Activated T-helper 1 cell treated with anti-CD3 and anti-CD28 coated beads, Interleukin-12 subunit alpha, Interleukin-12 subunit beta, Interleukin-2, Interleukin-4 antibody, amounts not matched to agents 30 ng/mL and 10 ng/mL and 1 ng/mL, durations not matched to agents 14 hours and 24 hours and 36 hours (primary cell): Measurements from ENCODE around the gene NOL9. TPM values are rescaled to one million over a fixed set of nuclear protein-coding genes. Genes with fewer than 3 reads are reported as not detected.

ENCODE experiments used
- DNase-seq: peaks from one replicate; pipeline ENCODE4 v3.0.0; 2021; ENCODE audit warnings: low spot score
- H3K27ac Mint-ChIP-seq: one replicate; pipeline ENCODE4 v1.8.0; 2021; ENCODE audit warnings: mild to moderate bottlenecking, mixed read lengths
- H3K27me3 Mint-ChIP-seq: one replicate; pipeline ENCODE4 v1.8.0; 2022; ENCODE audit warnings: mild to moderate bottlenecking, moderate library complexity, mixed read lengths; ENCODE audit not compliant: insufficient read depth
- H3K36me3 Mint-ChIP-seq: one replicate; pipeline ENCODE4 v1.8.0; 2021; ENCODE audit warnings: low read depth, mixed read lengths
- H3K4me1 Mint-ChIP-seq: one replicate; pipeline ENCODE4 v1.8.0; 2021; ENCODE audit warnings: low read depth, mixed read lengths
- H3K4me3 Mint-ChIP-seq: one replicate; pipeline ENCODE4 v1.8.0; 2021; ENCODE audit warnings: mild to moderate bottlenecking, moderate library complexity, mixed read lengths
- H3K9me3 Mint-ChIP-seq: one replicate; pipeline ENCODE4 v1.8.0; 2021; ENCODE audit warnings: mixed read lengths
- intact Hi-C: fragments of 100-400 bp; cut with micrococcal nuclease; formaldehyde crosslinking; loops from one replicate; pipeline ENCODE4 v1.15.1; 2024
- total RNA-seq: library from RNA; stranded (reverse); gene quantifications from 2 replicates; pipeline ENCODE4 v1.2.3, GENCODE V29; 2022

Gene NOL9
- total RNA-seq, 1 donor from 2014 or later = 50.4 TPM

DNA sequence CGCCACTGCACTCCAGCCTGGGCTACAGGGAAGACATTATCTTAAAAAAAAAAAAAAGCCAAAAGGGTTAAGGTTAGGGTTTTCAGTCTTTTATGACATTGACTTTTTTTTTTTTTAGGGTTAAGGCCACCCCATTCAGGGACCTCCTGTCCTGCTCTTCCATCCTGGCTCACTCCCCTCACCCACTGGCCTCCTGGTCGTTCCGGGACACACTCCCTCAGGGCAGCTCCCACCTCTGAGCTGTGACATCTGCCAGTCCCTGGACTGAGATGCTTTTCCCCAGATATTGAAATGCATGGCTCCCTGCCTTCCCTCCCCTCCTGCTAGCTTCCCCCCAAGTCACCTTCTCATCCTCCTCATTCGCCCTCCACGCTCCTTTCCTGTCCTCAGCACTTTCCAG lies 72.5 kb downstream of the NOL9 start:
- Mint-ChIP-seq H3K36me3 (no peaks in the 10 kb centered on the region), H3K9me3 (no peaks in the 10 kb centered on the region), H3K4me1 (peaks cover 7% of the 10 kb centered on the region), H3K27me3 (peaks cover 35% of the 10 kb centered on the region), H3K4me3 (no peak overlapping the region), H3K27ac (no peak overlapping the region)
- DNase-seq = no peak
- intact Hi-C loops = no loop called here

DNA sequence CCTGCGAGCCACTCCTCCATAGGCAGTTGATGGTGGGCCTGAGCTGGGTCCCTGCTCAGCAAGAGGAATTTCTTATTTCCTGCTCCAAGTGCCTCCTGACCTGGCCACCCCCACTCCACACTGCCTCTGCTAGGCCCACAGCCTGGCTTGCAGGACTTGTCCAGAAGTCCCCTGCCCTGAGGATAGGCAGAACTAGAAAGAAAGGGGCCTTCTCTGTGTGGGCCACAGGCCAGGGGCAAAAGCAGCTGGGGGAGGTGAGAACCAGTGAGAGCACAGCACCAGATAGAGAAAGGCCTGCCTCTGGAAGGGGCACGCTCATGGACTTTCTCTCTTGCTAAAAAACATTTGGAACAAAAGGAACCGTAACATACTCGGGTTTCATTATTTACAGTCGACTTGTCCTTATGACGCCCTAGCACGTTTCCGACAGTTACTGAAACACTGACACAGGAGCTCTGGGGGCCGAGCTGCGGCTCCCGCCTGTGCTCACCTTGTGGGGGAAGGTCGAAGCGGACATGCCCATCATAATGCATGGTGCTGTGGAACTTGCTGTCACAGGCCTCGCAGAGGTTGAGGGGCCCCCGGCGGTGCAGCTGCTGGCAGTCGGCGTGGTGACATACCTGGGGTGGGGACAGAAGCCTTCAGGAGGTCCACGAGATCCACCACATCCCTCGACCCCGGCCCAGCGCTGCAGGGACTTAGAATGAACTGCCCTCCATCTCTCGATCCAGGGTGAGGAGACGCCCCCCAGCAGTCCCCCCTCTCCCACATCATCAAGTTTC lies 77.1 kb downstream of the NOL9 start:
- intact Hi-C loops = no loop called here

DNA sequence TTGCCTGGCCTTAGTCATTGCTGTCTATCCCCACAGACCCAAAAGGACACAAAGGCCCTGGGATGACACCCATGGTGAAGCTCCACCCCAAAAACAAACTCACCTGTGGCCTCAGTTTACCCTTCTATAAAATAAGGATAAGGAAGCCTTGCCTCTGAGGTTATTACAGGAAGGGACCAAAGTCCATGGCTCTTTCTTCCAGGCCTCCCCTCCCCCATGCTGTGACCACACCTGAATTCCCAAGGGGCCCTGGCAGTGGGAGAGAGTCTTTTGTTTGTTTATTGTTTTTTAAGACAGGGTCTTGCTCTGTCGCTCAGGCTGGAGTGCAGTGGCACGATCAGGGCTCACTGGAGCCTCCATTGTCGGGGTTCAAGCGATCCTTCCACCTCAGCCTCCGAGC lies 77.8 kb downstream of the NOL9 start:
- no peak for DNase-seq
- no peaks in the 10 kb centered on the region for H3K36me3 Mint-ChIP-seq
- intact Hi-C loops = no loop called here
- no peaks in the 10 kb centered on the region for H3K4me1 Mint-ChIP-seq
- no peak overlapping the region for H3K27ac Mint-ChIP-seq
- no peaks in the 10 kb centered on the region for H3K9me3 Mint-ChIP-seq
- H3K27me3 Mint-ChIP-seq = peaks cover under 1% of the 10 kb centered on the region
- H3K4me3 Mint-ChIP-seq = no peak overlapping the region

More for the DNA sequence above, 77.1 kb downstream of the NOL9 start:
- no peaks in the 10 kb centered on the region for H3K9me3 Mint-ChIP-seq
- no peak overlapping the region for H3K27ac Mint-ChIP-seq
- no peak for DNase-seq
- H3K27me3 Mint-ChIP-seq = peaks cover 7% of the 10 kb centered on the region
- no peaks in the 10 kb centered on the region for H3K4me1 Mint-ChIP-seq
- H3K4me3 Mint-ChIP-seq = no peak overlapping the region
- no peaks in the 10 kb centered on the region for H3K36me3 Mint-ChIP-seq

DNA sequence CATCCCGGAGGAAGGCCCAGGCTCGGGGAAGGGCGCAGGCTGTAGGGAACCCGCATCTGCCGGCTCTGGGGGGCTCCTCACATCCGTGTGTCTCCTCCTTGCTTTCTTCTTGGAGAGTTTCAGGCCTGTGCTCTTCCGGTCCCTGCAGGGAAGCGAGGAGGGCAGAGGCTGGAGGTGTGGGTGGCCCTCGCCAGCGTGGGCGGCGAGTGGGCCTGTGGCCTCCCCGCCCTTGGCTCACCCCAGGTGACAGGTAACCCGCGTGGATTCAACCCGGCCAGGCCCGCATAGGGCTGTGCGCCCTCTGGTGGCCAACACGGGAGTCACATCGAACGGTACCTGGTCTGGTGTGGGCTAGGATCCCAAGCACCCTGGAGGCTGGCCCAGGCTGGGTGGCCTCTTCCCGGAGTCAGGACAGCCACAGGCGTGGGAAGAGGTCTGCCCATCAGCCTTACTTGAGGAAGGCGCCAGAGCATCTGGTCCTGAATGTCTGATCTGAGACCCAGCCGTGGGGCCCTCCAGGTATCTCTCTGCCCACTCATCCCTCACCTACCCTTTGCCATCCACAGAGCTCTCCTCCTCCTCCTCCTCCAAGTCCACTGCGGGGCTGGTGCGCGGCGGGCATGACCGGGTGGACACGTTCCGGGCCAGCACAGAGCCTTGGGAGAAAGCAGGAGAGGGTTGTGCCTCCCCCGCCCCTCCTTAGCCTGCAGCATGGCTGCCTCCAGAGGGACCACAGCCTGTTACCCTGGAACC lies 78.8 kb downstream of the NOL9 start:
- no peaks in the 10 kb centered on the region for H3K9me3 Mint-ChIP-seq
- no peak overlapping the region for H3K27ac Mint-ChIP-seq
- no peaks in the 10 kb centered on the region for H3K4me1 Mint-ChIP-seq
- no peaks in the 10 kb centered on the region for H3K36me3 Mint-ChIP-seq
- H3K4me3 Mint-ChIP-seq = no peak overlapping the region
- H3K27me3 Mint-ChIP-seq = no peaks in the 10 kb centered on the region
- DNase-seq = peak; percentile 70
- intact Hi-C loops = loop anchor here (1.0 to 2.0 kb wide), 4 partner anchors 9 to 52 kb away; partner anchors contain the start of gene TNFRSF25

DNA sequence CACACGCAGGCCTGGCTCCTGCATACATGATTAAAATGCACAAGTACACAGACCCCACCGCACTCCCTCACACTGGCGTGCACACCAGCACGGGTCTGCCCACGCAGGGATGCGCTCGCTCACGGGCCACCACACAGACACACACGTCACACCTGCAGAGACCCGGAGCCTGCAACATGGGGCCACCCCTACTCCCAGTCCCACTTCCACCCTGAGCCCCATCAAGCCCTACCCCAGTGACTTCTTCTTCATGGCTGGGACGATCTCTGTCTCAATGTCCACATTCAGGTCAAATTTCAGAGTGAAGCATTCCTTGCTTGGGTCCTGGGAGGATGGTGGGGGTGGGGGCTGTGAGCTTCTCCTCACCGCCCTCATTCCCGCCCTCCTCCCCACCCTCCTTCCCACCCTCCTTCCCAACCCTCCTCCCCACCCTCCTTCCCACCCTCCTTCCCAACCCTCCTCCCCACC lies 79.5 kb downstream of the NOL9 start:
- DNase-seq = no peak
- Mint-ChIP-seq H3K4me1 (no peaks in the 10 kb centered on the region), H3K9me3 (no peaks in the 10 kb centered on the region), H3K4me3 (no peak overlapping the region), H3K27ac (no peak overlapping the region), H3K27me3 (no peaks in the 10 kb centered on the region), H3K36me3 (no peaks in the 10 kb centered on the region)
- intact Hi-C loops = loop anchor here (1.0 to 2.0 kb wide), 4 partner anchors 9 to 52 kb away; partner anchors contain the start of gene TNFRSF25

DNA sequence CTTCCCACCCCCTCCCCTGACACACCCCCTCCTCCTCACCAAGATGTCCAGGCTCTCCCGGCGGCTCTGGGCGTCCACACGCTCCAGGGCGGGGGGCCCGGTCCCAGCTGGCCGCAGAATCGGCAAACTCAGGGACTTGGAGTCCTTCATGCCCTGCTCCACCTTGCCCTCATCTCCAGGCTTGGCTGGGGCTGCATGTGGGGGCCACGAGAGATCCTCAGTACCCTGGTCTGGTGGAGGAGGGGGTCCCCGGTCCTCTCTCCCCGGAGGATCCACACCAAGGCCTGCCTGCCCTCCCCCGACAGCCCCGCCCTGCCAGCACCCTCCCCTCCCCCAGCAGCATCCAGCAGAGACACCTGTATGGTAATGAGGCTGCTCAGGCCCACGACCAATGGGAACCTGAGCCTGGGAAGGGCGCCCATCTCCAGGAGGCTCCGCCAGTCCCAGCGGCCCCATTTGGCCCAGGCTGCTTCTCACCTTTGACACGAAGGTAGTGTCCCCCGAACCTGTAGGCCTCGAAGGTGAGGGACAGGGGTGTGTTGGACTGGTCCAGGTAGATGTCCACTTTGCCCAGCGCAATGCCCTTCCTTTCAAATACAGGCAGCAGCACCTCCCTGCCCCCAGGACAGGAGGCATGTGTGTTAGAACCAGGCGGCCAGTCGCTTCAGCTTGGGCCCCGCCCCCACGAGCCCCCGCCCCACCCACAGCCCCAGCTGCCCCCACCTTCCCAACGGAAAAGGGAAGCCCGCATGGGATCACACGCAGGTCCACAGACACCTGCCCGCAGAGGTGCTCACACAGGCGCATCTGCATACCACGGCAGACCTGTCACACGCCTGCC lies 80.1 kb downstream of the NOL9 start:
- no peak overlapping the region for H3K4me3 Mint-ChIP-seq
- no peaks in the 10 kb centered on the region for H3K9me3 Mint-ChIP-seq
- H3K4me1 Mint-ChIP-seq = no peaks in the 10 kb centered on the region
- no peaks in the 10 kb centered on the region for H3K27me3 Mint-ChIP-seq
- H3K27ac Mint-ChIP-seq = no peak overlapping the region
- no peaks in the 10 kb centered on the region for H3K36me3 Mint-ChIP-seq
- intact Hi-C loops = loop anchor here (2.0 kb wide), 2 partner anchors 13 to 29 kb away; no protein-coding TSS in a partner anchor
- no peak for DNase-seq

DNA sequence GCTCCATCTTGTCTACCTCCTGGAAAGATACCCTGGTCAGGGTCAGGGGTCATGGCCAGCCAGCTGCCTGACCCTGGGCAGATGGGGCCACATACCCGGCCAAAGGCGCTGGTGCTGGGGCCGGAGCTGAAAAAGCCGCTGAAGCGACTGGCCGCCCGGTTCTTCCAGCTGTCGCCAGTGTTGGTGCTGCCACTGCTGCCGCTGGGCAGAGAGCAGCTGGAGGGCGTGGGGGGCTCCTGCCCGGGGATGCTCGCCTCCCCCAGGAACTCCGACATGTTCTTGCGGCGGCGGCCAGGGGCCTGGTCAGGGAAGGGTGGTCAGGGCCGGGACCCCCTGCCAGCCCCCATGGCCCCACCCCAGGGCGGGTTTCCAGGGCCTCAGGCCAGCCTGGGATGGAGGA lies 81.2 kb downstream of the NOL9 start:
- Mint-ChIP-seq H3K27ac (no peak overlapping the region), H3K4me3 (no peak overlapping the region), H3K9me3 (no peaks in the 10 kb centered on the region), H3K27me3 (no peaks in the 10 kb centered on the region), H3K4me1 (no peaks in the 10 kb centered on the region), H3K36me3 (no peaks in the 10 kb centered on the region)
- DNase-seq = no peak
- intact Hi-C loops = no loop called here

DNA sequence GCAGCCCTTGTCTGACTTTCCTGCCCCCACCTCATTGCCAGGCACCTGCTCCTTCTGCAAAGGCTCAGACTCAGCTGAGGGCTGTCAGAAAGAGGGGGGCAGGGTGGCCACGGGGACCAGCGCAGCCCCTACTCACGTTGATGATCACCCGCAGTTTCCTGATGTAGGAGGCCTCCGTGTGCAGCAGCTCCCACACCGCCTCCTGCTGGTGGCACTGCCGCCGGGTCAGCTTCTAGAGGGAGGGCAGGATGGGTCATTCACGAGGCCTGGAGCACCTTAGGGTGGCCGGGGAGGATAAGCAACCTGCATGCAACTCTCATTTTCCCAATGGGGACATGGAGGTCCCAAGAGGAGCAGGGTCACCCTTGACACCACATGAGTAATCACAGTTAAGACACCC lies 81.9 kb downstream of the NOL9 start:
- Mint-ChIP-seq H3K9me3 (no peaks in the 10 kb centered on the region), H3K27ac (no peak overlapping the region), H3K4me3 (no peak overlapping the region), H3K36me3 (no peaks in the 10 kb centered on the region), H3K27me3 (no peaks in the 10 kb centered on the region), H3K4me1 (no peaks in the 10 kb centered on the region)
- DNase-seq = no peak
- intact Hi-C loops = no loop called here

DNA sequence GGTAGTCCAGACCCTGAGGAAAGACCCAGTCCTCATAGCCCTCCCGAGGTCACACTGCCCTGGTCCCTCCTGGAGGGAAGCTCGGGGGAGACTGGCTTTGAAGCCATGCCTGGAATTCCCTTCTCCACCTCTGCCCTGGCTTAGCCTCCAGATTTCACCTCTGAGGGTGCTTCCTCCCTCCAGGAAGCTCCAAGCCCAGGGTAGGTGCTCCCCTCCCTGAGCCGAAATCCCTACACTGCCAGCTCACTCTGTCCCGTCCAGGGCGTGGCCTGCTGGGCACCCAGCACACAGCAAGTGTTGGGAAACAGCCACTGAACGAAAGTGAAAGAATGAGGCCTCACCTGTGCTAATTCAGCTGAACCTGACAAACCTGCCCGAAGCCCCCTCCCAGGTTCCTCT lies 82.3 kb downstream of the NOL9 start:
- no peaks in the 10 kb centered on the region for H3K36me3 Mint-ChIP-seq
- intact Hi-C loops = no loop called here

More for the DNA sequence above, 82.3 kb downstream of the NOL9 start:
- Mint-ChIP-seq H3K4me1 (no peaks in the 10 kb centered on the region), H3K27me3 (no peaks in the 10 kb centered on the region), H3K27ac (no peak overlapping the region), H3K9me3 (no peaks in the 10 kb centered on the region), H3K4me3 (no peak overlapping the region)
- no peak for DNase-seq

Other genes with a start within 250 kb of the NOL9 start
- gene ACOT7, start 160.7 kb downstream of the NOL9 start, total RNA-seq = 124 and 126 TPM in 2 replicates
- gene HES2, start 134.6 kb downstream of the NOL9 start, total RNA-seq = 0.27 and 0.29 TPM in 2 replicates
- 1.2 and 1.8 TPM in 2 replicates for gene ESPN, start 129.7 kb downstream of the NOL9 start, total RNA-seq
- 151 and 158 TPM in 2 replicates for gene TNFRSF25, start 88.3 kb downstream of the NOL9 start, total RNA-seq
- gene PLEKHG5, start 62.8 kb downstream of the NOL9 start, total RNA-seq = 1.8 and 2.2 TPM in 2 replicates
- gene TAS1R1, start 794 bp upstream of the NOL9 start, total RNA-seq = not detected in 2 replicates
- gene ZBTB48, start 25.5 kb upstream of the NOL9 start, total RNA-seq = 34.5 and 35.7 TPM in 2 replicates
- gene KLHL21, start 48.4 kb upstream of the NOL9 start, total RNA-seq = 27.8 and 28.1 TPM in 2 replicates
- gene PHF13, start 59.2 kb upstream of the NOL9 start, total RNA-seq = 18.8 and 19.5 TPM in 2 replicates
- 22.2 and 23.5 TPM in 2 replicates for gene THAP3, start 70.4 kb upstream of the NOL9 start, total RNA-seq
- 81.4 and 84.4 TPM in 2 replicates for gene DNAJC11, start 147.3 kb upstream of the NOL9 start, total RNA-seq
- 57.2 and 63.7 TPM in 2 replicates for gene CAMTA1, start 230.9 kb upstream of the NOL9 start, total RNA-seq